Measurements from ENCODE around the gene C3orf33.
A peak's percentile ranks its signal among the peaks of the same experiment; 100 is the strongest.

C3orf33 gene

DNA sequence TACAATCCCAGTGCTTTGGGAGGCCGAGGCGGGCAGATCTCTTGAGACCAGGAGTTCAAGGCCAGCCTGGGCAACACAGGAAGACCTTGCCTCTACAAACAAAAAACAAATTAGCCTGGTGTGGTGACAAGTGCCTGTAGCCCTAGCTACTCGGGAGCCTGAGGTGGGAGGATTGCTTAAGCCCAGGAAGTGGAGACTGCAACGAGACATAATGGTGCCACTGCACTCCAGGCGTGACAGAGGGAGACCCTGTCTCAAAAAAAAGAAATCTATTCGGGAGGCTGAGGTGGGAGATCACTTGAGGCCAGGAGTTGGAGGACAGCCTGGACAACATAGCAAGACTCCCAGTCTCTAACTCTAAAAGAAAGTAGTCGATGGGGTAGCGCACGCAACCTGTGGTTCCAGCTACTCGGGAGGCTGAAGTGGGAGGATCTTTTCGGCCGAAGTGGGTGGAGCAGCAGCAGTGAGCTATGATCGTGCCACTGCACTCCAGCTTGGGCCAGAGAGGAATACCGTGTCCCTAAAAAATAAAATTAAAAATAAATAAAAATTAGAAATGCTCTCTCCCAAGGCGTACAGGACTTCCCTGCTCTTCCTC, 775 bp downstream of the C3orf33 start:
- peak overlapping the region; percentile 76 for H3K4me3 ChIP-seq (ENCODE audit: low read length)
- peak; percentile 30 for DNase-seq (ENCODE audit: low read depth)
- TF ChIP-seq, protein P1, sequence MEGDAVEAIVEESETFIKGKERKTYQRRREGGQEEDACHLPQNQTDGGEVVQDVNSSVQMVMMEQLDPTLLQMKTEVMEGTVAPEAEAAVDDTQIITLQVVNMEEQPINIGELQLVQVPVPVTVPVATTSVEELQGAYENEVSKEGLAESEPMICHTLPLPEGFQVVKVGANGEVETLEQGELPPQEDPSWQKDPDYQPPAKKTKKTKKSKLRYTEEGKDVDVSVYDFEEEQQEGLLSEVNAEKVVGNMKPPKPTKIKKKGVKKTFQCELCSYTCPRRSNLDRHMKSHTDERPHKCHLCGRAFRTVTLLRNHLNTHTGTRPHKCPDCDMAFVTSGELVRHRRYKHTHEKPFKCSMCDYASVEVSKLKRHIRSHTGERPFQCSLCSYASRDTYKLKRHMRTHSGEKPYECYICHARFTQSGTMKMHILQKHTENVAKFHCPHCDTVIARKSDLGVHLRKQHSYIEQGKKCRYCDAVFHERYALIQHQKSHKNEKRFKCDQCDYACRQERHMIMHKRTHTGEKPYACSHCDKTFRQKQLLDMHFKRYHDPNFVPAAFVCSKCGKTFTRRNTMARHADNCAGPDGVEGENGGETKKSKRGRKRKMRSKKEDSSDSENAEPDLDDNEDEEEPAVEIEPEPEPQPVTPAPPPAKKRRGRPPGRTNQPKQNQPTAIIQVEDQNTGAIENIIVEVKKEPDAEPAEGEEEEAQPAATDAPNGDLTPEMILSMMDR (conservative IDR thresholded peaks at IDR 0.05; ENCODE audit: low read length): no peak

DNA sequence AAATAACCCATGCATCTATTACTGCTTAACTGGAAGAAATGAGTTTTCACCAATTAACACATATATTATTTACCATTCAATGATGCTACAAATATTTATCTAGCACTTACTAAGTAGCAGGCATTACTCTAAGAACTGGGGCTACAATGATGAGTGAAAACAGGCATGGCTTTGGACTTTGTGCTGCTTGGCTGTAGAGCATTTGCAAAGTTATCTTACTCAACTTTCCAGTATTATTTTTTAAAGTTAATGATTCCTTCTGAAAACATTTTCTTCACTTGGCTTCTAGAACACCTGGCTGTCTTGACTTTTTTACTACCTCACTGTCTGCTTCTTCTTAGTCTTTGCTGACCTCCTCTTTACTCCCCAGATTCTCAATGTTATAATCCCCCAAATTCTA, 1.8 kb downstream of the C3orf33 start:
- H3K4me3 ChIP-seq (ENCODE audit: low read length): no peak overlapping the region

DNA sequence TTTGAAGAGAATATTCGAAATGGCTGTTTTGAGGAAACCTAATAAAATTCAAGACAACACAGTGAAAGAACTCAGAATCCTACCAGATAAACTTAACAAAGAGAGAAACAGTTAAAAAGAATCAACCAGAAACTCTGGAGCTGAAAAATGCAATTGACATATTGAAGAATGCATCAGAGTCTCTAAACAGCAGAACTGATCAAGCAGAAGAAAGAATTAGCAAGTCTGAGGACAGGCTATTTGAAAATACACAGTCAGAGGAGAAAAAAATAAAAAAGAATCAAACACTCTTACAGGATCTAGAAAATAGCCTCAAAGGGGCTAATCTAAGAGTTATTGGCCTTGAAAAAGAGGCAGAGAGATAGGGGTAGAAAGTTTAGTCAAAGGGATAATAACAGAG, 13.5 kb downstream of the C3orf33 start:
- TF ChIP-seq, protein P1 (conservative IDR thresholded peaks at IDR 0.05; ENCODE audit: low read length): no peak
- H3K4me3 ChIP-seq (ENCODE audit: low read length): no peak overlapping the region
- DNase-seq (ENCODE audit: low read depth): no peak

More for the DNA sequence above, 1.8 kb downstream of the C3orf33 start:
- no peak for DNase-seq (ENCODE audit: low read depth)
- TF ChIP-seq, protein P1 (conservative IDR thresholded peaks at IDR 0.05; ENCODE audit: low read length): no peak

DNA sequence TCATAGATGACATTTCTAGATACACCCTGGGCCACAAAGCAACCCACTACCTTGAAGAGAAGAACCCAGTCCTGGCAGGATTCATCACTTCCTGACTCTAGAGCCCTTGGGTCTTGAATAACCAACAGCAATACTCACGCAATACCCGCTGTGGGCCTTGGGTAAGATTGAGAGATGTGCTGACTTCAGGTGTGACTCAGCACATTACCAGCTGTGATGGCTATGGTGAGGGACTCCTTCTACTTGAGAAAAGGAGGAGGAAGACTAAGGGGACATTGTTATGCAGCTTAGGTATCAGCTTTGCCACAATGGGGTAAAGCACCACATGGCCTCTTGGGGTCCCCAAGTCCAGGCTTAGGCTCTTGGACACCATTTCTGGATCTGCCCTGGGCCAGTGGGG, 14.9 kb downstream of the C3orf33 start:
- TF ChIP-seq, protein P1 (conservative IDR thresholded peaks at IDR 0.05; ENCODE audit: low read length): no peak
- peak; percentile 15 for DNase-seq (ENCODE audit: low read depth)
- no peak overlapping the region for H3K4me3 ChIP-seq (ENCODE audit: low read length)

DNA sequence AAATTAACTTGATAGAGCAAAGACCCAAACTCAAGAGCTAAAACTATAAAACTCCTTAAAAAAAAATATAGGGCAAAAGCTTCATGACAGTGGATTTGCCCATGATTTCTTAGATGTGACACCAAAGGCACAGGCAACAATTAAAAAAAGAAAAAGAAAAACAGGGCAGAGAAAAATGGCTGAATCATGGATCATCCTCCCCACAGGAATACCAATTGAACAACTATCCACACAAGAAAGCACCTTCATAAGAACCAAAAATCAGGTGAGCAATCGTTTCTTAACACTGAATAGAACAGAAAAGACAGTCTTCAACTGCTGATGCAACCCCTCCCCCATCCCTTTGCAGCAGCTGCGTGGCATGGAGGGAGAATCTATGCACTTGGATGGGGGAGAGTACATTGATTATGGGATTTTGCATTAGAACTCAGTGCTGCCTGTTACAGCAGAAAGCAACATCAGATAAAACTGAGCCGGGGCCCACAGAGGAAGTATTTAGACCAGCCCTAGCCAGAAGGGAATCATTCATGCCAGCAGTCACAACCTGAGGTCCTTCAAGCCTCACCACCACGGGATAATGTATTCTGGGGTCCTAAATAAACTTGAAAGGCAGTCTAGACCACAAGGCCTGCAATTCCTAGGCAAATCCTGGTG, 15.7 kb downstream of the C3orf33 start:
- H3K4me3 ChIP-seq (ENCODE audit: low read length): no peak overlapping the region
- TF ChIP-seq, protein P1 (conservative IDR thresholded peaks at IDR 0.05; ENCODE audit: low read length): no peak
- no peak for DNase-seq (ENCODE audit: low read depth)

DNA sequence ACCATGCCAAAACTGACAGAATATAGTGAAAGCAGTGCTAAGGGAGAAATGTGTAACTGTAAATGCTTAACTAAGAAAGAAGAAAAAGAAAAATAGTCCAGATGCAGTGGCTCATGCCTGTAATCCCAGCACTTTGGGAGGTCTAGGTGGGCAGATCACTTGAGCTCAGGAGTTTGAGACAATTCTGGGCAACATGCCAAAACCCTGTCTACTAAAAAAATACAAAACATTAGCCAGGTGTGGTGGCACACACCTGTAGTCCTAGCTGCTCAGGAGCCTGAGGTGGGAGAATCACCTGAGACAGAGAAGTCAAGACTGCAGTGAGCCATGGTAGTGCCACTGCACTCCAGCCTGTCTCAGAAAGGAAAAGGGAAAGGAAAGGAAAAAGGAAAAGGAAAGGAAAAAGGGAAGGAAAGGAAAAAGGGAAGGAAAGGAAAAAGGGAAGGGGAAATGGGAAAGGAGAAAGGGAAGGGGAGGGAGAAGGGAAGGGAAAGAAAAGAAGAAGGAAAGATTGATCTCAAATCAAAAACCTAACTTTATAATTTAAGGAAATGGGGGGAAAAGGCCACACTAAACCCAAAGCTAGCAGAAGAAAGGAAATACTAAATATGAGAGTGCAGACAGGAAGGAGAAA, 20.3 kb downstream of the C3orf33 start:
- TF ChIP-seq, protein P1 (conservative IDR thresholded peaks at IDR 0.05; ENCODE audit: low read length): no peak
- no peak for DNase-seq (ENCODE audit: low read depth)

More for the DNA sequence above, 20.3 kb downstream of the C3orf33 start:
- H3K4me3 ChIP-seq (ENCODE audit: low read length): no peak overlapping the region

Measured in AG10803 (cell line).